HepG2 (cell line): ENCODE measurements around the gene COBL. TPM values are rescaled to one million over a fixed set of nuclear protein-coding genes. Genes with fewer than 3 reads are reported as not detected.

Source experiments
- CBX1 ChIP-seq: IDR thresholded peaks from one replicate; pipeline ENCODE4 v1.6.1; 2016; ENCODE audit warnings: antibody characterized with exemption, low read depth
- FOXJ3 ChIP-seq: sonication (generic); formaldehyde crosslinking; IDR thresholded peaks from 2 replicates; pipeline ENCODE4 v1.4.0; 2020; ENCODE audit warnings: missing genetic modification reagents, mild to moderate bottlenecking, borderline replicate concordance
- FOXO1 ChIP-seq: sonication (generic); formaldehyde crosslinking; IDR thresholded peaks from 2 replicates; pipeline ENCODE4 v1.4.0; 2020; ENCODE audit warnings: missing genetic modification reagents
- GFI1 ChIP-seq: sonication (generic); formaldehyde crosslinking; IDR thresholded peaks from 2 replicates; pipeline ENCODE4 v1.5.0; 2020; ENCODE audit warnings: missing genetic modification reagents, mild to moderate bottlenecking, borderline replicate concordance
- IRX3 ChIP-seq: sonication (generic); formaldehyde crosslinking; IDR thresholded peaks from 2 replicates; pipeline ENCODE4 v1.8.1; 2023; ENCODE audit warnings: mild to moderate bottlenecking, low read depth, missing genetic modification reagents, borderline replicate concordance
- KAT8 ChIP-seq: IDR thresholded peaks from 2 replicates; pipeline ENCODE4 v1.6.1; 2016; ENCODE audit warnings: missing genetic modification reagents, missing compliant biosample characterization
- KLF12 ChIP-seq: sonication (generic); formaldehyde crosslinking; IDR thresholded peaks from 2 replicates; pipeline ENCODE4 v1.4.0; 2020; ENCODE audit warnings: missing genetic modification reagents, borderline replicate concordance
- NONO ChIP-seq, 2 experiments: fragments of 450-650 bp in 1 of 2; sonication (generic) in 1 of 2; formaldehyde crosslinking in 1 of 2; IDR thresholded peaks in 1 of 2; conservative IDR thresholded peaks in 1 of 2; 2 replicates each; pipeline versions ENCODE4 v1.6.1 to v1.8.0; 2017 to 2022; ENCODE audit warnings: mild to moderate bottlenecking in 1 of 2, missing genetic modification reagents in 1 of 2, moderate library complexity in 1 of 2
- PTBP1 ChIP-seq: fragments of 200-400 bp; formaldehyde crosslinking; IDR thresholded peaks from 2 replicates; pipeline ENCODE4 v1.6.1; 2018; ENCODE audit warnings: low read length, low read depth; ENCODE audit not compliant: poor library complexity, severe bottlenecking
- SALL1 ChIP-seq: sonication (generic); formaldehyde crosslinking; IDR thresholded peaks from 2 replicates; pipeline ENCODE4 v1.8.0; 2022; ENCODE audit warnings: mild to moderate bottlenecking, missing genetic modification reagents
- TARDBP ChIP-seq: sonication (generic); formaldehyde crosslinking; IDR thresholded peaks from 2 replicates; pipeline ENCODE4 v1.8.0; 2022; ENCODE audit warnings: mild to moderate bottlenecking, missing genetic modification reagents
- XBP1 ChIP-seq: sonication (generic); formaldehyde crosslinking; IDR thresholded peaks from 2 replicates; pipeline ENCODE4 v1.5.0; 2020; ENCODE audit warnings: missing genetic modification reagents
- ZC3H13 ChIP-seq: sonication (generic); formaldehyde crosslinking; IDR thresholded peaks from 2 replicates; pipeline ENCODE4 v1.8.1; 2023; ENCODE audit warnings: mild to moderate bottlenecking, missing genetic modification reagents, moderate library complexity
- ZNF207 ChIP-seq: fragments of 450-650 bp; IDR thresholded peaks from 2 replicates; pipeline ENCODE4 v1.6.1; 2016; ENCODE audit warnings: antibody characterized with exemption, borderline replicate concordance
- ZNF235 ChIP-seq: sonication (generic); formaldehyde crosslinking; IDR thresholded peaks from 2 replicates; pipeline ENCODE4 v1.8.1; 2023; ENCODE audit warnings: mild to moderate bottlenecking, missing genetic modification reagents, borderline replicate concordance
- ZNF431 ChIP-seq: sonication (generic); formaldehyde crosslinking; IDR thresholded peaks from 2 replicates; pipeline ENCODE4 v1.9.0; 2022; ENCODE audit warnings: missing genetic modification reagents, low read depth, mild to moderate bottlenecking, borderline replicate concordance
- ZNF547 ChIP-seq: sonication (generic); formaldehyde crosslinking; IDR thresholded peaks from 2 replicates; pipeline ENCODE4 v1.5.1; 2020; ENCODE audit warnings: mild to moderate bottlenecking, missing genetic modification reagents
- ZNF552 ChIP-seq: sonication (generic); formaldehyde crosslinking; IDR thresholded peaks from 2 replicates; pipeline ENCODE4 v1.9.0; 2022; ENCODE audit warnings: missing genetic modification reagents, mild to moderate bottlenecking, borderline replicate concordance
- ZNF652 ChIP-seq: IDR thresholded peaks from 2 replicates; pipeline ENCODE4 v1.6.1; 2016; ENCODE audit warnings: low read depth, borderline replicate concordance
- ZSCAN31 ChIP-seq: sonication (generic); formaldehyde crosslinking; IDR thresholded peaks from 2 replicates; pipeline ENCODE4 v1.5.0; 2020; ENCODE audit warnings: low read depth, mild to moderate bottlenecking, missing genetic modification reagents
- polyA plus RNA-seq, 8 experiments: library from polyadenylated mRNA; depleted of rRNA in 3 of 8; stranded (reverse) in 7 of 8; unstranded in 1 of 8; fragments of >200 nt; fragmentation: Illumina TruSeq in 4 of 8; extraction: Trizol in 4 of 8; gene quantifications; 2 replicates each; pipeline versions ENCODE4 v1.2.1 to v1.2.3, GENCODE V29; 2011 to 2016; ENCODE audit warnings: low read depth in 4 of 8, missing spikeins in 1 of 8, mixed read lengths in 1 of 8; ENCODE audit not compliant: insufficient read depth in 1 of 8
- total RNA-seq, 5 experiments: library from RNA; depleted of rRNA; stranded (reverse); fragments of >200 nt; fragmentation: Illumina TruSeq; extraction: Trizol; gene quantifications; 2 replicates each; pipeline ENCODE4 v1.2.3, GENCODE V29; 2016; ENCODE audit warnings: low read depth in 1 of 5
- TF ChIP-seq, protein P1 (sequence below): sonication (generic); formaldehyde crosslinking; IDR thresholded peaks from 2 replicates; pipeline ENCODE4 v1.8.0; 2022; ENCODE audit warnings: missing genetic modification reagents, mild to moderate bottlenecking, moderate library complexity, borderline replicate concordance
- TF ChIP-seq, protein P2 (sequence below): sonication (generic); formaldehyde crosslinking; IDR thresholded peaks from 2 replicates; pipeline ENCODE4 v1.5.1; 2020; ENCODE audit warnings: missing genetic modification reagents, mild to moderate bottlenecking, borderline replicate concordance
- TF ChIP-seq, protein P3 (sequence below): sonication (generic); formaldehyde crosslinking; IDR thresholded peaks from 2 replicates; pipeline ENCODE4 v1.8.1; 2022; ENCODE audit warnings: low read depth, mild to moderate bottlenecking, missing genetic modification reagents

COBL gene
- total and polyA plus RNA-seq, 2 of the 13 experiments (the other 11 are each of a cell fraction or from before 2014, with no cell fraction given): 3.8 to 4.9 TPM

DNA sequence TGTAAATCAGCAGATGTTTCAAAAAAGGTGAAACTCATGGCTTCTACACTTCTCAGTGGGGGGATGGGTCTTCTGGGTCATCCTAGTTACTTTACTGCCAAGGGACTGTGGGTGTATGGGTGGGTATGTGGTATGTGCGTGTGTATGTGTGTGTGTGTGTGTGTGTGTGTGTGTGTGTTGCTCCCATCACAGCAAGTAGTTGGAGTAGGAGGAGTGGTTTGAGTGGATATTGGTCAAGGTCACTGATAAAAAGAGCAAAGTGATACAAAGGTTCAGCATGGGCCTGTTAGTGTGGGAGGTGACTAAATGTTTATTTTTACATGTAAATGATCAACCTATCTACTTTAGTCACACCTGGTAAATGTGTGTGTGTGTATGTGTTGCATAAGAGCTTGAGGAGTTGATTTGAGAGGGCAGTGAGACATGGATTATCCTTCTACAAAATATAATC, 11.8 kb upstream of the COBL start (continued):
- TF ChIP-seq SALL1 (CRISPR knock-in tag): peak; percentile 85
- no peak for TF ChIP-seq ZNF207
- no peak for TF ChIP-seq CBX1
- TF ChIP-seq ZNF547 (CRISPR knock-in tag): 0 out of 2 replicates have a peak, but pooled peaks have one; percentile 34
- TF ChIP-seq PTBP1: no peak
- no peak for TF ChIP-seq ZSCAN31 (CRISPR knock-in tag)
- TF ChIP-seq ZNF652: no peak
- no peak for TF ChIP-seq IRX3 (CRISPR knock-in tag)
- no peak for TF ChIP-seq KLF12 (CRISPR knock-in tag)
- TF ChIP-seq, protein P1, sequence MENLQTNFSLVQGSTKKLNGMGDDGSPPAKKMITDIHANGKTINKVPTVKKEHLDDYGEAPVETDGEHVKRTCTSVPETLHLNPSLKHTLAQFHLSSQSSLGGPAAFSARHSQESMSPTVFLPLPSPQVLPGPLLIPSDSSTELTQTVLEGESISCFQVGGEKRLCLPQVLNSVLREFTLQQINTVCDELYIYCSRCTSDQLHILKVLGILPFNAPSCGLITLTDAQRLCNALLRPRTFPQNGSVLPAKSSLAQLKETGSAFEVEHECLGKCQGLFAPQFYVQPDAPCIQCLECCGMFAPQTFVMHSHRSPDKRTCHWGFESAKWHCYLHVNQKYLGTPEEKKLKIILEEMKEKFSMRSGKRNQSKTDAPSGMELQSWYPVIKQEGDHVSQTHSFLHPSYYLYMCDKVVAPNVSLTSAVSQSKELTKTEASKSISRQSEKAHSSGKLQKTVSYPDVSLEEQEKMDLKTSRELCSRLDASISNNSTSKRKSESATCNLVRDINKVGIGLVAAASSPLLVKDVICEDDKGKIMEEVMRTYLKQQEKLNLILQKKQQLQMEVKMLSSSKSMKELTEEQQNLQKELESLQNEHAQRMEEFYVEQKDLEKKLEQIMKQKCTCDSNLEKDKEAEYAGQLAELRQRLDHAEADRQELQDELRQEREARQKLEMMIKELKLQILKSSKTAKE (CRISPR knock-in tag): no peak
- TF ChIP-seq FOXO1: no peak
- TF ChIP-seq FOXJ3 (CRISPR knock-in tag): no peak; the same call in 1 of the 2 replicates
- no peak for TF ChIP-seq KAT8
- peak; percentile 70 for TF ChIP-seq TARDBP (CRISPR knock-in tag)
- TF ChIP-seq ZC3H13 (CRISPR knock-in tag): no peak
- no peak for TF ChIP-seq ZNF552 (CRISPR knock-in tag)
- TF ChIP-seq XBP1: no peak
- TF ChIP-seq, protein P2, sequence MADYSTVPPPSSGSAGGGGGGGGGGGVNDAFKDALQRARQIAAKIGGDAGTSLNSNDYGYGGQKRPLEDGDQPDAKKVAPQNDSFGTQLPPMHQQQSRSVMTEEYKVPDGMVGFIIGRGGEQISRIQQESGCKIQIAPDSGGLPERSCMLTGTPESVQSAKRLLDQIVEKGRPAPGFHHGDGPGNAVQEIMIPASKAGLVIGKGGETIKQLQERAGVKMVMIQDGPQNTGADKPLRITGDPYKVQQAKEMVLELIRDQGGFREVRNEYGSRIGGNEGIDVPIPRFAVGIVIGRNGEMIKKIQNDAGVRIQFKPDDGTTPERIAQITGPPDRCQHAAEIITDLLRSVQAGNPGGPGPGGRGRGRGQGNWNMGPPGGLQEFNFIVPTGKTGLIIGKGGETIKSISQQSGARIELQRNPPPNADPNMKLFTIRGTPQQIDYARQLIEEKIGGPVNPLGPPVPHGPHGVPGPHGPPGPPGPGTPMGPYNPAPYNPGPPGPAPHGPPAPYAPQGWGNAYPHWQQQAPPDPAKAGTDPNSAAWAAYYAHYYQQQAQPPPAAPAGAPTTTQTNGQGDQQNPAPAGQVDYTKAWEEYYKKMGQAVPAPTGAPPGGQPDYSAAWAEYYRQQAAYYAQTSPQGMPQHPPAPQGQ: no peak
- TF ChIP-seq, protein P3, sequence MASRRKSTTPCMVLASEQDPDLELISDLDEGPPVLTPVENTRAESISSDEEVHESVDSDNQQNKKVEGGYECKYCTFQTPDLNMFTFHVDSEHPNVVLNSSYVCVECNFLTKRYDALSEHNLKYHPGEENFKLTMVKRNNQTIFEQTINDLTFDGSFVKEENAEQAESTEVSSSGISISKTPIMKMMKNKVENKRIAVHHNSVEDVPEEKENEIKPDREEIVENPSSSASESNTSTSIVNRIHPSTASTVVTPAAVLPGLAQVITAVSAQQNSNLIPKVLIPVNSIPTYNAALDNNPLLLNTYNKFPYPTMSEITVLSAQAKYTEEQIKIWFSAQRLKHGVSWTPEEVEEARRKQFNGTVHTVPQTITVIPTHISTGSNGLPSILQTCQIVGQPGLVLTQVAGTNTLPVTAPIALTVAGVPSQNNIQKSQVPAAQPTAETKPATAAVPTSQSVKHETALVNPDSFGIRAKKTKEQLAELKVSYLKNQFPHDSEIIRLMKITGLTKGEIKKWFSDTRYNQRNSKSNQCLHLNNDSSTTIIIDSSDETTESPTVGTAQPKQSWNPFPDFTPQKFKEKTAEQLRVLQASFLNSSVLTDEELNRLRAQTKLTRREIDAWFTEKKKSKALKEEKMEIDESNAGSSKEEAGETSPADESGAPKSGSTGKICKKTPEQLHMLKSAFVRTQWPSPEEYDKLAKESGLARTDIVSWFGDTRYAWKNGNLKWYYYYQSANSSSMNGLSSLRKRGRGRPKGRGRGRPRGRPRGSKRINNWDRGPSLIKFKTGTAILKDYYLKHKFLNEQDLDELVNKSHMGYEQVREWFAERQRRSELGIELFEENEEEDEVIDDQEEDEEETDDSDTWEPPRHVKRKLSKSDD (CRISPR knock-in tag): no peak
- TF ChIP-seq ZNF235 (CRISPR knock-in tag): no peak
- no peak for TF ChIP-seq GFI1
- no peak for TF ChIP-seq NONO (IDR thresholded peaks at IDR 0.05)
- TF ChIP-seq NONO (CRISPR knock-in tag; conservative IDR thresholded peaks at IDR 0.05): 0 out of 2 replicates have a peak, but pooled peaks have one; percentile 41
- no peak for TF ChIP-seq ZNF431 (CRISPR knock-in tag)
